ENCODE data around the gene PIH1D2.
"Not testable (repeated sequence)": the region's sequence is repeated elsewhere in the genome, so short reads cannot be mapped to it uniquely, and the experiment has no call there.

The PIH1D2 gene

DNA sequence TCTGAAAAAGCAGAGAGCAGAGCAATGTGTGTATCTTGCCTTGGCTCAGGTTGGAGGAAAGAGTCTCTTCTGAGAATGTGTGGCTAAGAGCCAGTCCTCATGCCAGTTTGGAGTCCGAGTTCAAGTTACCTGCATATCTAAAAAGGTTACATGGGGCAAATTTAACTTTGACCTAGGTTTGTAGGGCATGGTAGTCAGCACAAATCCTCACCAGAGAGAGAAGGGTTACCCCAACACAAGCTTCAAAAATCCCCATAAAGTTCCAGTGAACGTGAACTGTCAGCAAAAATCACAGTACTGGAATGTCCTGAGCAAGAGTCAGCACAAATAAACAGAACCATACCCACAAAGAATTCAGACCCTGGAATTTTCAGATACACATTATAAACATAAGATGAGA lies 26.6 kb upstream of the PIH1D2 start:
- no peak for DNase-seq
- Histone ChIP-seq H3K9me3 (ENCODE audit: insufficient read depth, low read length, severe bottlenecking) (no peaks in the 10 kb centered on the region), H3K36me3 (ENCODE audit: insufficient read depth, low read length) (peaks cover 11% of the 10 kb centered on the region; the same call in 1 of the 2 replicates), H3K4me1 (ENCODE audit: insufficient read depth, low read length) (no peaks in the 10 kb centered on the region), H4K20me1 (ENCODE audit: insufficient read depth, low read length) (no peaks in the 10 kb centered on the region), H3K4me2 (ENCODE audit: insufficient read depth, low read length) (no peak overlapping the region), H3K4me3 (ENCODE audit: low read depth in 1 of 2, low read length in 2 of 2) (no peak overlapping the region), H3K9ac (ENCODE audit: low read depth, low read length) (no peak overlapping the region), H2AFZ (ENCODE audit: low read depth, low read length) (no peak overlapping the region), H3K27me3 (ENCODE audit: insufficient read depth, low read length, poor library complexity) (no peaks in the 10 kb centered on the region), H3K27ac (ENCODE audit: low read length) (no peak overlapping the region), H3K79me2 (ENCODE audit: insufficient read depth, low read length) (no peaks in the 10 kb centered on the region)
- TF ChIP-seq, protein P1, sequence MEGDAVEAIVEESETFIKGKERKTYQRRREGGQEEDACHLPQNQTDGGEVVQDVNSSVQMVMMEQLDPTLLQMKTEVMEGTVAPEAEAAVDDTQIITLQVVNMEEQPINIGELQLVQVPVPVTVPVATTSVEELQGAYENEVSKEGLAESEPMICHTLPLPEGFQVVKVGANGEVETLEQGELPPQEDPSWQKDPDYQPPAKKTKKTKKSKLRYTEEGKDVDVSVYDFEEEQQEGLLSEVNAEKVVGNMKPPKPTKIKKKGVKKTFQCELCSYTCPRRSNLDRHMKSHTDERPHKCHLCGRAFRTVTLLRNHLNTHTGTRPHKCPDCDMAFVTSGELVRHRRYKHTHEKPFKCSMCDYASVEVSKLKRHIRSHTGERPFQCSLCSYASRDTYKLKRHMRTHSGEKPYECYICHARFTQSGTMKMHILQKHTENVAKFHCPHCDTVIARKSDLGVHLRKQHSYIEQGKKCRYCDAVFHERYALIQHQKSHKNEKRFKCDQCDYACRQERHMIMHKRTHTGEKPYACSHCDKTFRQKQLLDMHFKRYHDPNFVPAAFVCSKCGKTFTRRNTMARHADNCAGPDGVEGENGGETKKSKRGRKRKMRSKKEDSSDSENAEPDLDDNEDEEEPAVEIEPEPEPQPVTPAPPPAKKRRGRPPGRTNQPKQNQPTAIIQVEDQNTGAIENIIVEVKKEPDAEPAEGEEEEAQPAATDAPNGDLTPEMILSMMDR (IDR thresholded peaks at IDR 0.05; ENCODE audit: borderline replicate concordance, extremely low read depth, low read length, poor library complexity, severe bottlenecking): no peak
- no peak for TF ChIP-seq EZH2 (IDR thresholded peaks at IDR 0.05; ENCODE audit: borderline replicate concordance, low read depth, low read length, severe bottlenecking)
- ATAC-seq (ENCODE audit: insufficient read depth, low read depth): no peak

DNA sequence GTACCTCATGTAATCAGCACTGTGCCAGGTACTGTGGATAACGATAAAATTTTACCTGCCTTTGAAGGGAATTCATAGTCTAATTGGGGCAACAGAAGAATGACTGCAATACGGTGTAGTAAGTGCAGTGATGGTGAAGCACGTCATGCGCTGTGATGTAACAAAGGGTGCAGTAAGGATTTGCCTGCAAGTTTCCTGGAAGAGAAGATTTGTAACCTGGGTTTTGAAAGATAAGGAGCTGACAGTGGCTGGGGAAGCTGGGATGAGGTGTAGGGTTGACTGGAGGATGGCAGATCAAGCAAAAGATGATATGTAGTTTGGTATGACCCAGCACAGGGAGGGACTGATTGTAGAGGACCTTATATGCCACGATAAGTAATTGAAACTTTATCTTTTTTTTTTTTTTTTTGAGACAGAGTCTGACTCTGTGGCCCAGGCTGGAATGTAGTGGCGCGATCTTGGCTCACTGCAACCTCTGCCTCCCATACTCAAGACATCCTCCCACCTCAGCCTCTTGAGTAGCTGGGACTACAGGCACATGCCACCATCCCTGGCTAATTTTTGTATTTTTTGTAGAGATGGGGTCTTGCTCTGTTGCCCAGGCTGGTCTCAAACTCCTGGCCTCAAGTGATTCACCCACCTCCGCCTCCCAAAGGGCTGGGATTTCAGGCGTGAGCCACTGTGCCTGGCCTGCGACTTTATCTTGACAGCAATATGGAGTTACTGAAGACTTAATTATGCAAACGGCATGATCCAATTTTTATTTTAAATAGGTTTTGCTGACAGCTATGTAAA lies 24.1 kb upstream of the PIH1D2 start:
- DNase-seq: no peak
- TF ChIP-seq, protein P1 (IDR thresholded peaks at IDR 0.05; ENCODE audit: borderline replicate concordance, extremely low read depth, low read length, poor library complexity, severe bottlenecking): no peak
- TF ChIP-seq EZH2 (IDR thresholded peaks at IDR 0.05; ENCODE audit: borderline replicate concordance, low read depth, low read length, severe bottlenecking): no peak

GRCh38 chr11:112096194-112096593 lies 22.4 kb upstream of the PIH1D2 start:
- Histone ChIP-seq H3K4me1 (ENCODE audit: insufficient read depth, low read length) (no peaks in the 10 kb centered on the region), H2AFZ (ENCODE audit: low read depth, low read length) (no peak overlapping the region), H4K20me1 (ENCODE audit: insufficient read depth, low read length) (no peaks in the 10 kb centered on the region), H3K36me3 (ENCODE audit: insufficient read depth, low read length) (peaks cover 41% of the 10 kb centered on the region), H3K4me3 (ENCODE audit: low read depth in 1 of 2, low read length in 2 of 2) (no peak overlapping the region), H3K9me3 (ENCODE audit: insufficient read depth, low read length, severe bottlenecking) (no peaks in the 10 kb centered on the region), H3K27me3 (ENCODE audit: insufficient read depth, low read length, poor library complexity) (no peaks in the 10 kb centered on the region), H3K79me2 (ENCODE audit: insufficient read depth, low read length) (no peaks in the 10 kb centered on the region), H3K27ac (ENCODE audit: low read length) (no peak overlapping the region), H3K9ac (ENCODE audit: low read depth, low read length) (no peak overlapping the region), H3K4me2 (ENCODE audit: insufficient read depth, low read length) (no peak overlapping the region)
- no peak for TF ChIP-seq EZH2 (IDR thresholded peaks at IDR 0.05; ENCODE audit: borderline replicate concordance, low read depth, low read length, severe bottlenecking)
- TF ChIP-seq, protein P1 (IDR thresholded peaks at IDR 0.05; ENCODE audit: borderline replicate concordance, extremely low read depth, low read length, poor library complexity, severe bottlenecking): no peak
- ATAC-seq (ENCODE audit: insufficient read depth, low read depth) (no peak), DNase-seq (no peak)

More for the DNA sequence above, 24.1 kb upstream of the PIH1D2 start:
- Histone ChIP-seq H4K20me1 (ENCODE audit: insufficient read depth, low read length) (no peaks in the 10 kb centered on the region), H3K36me3 (ENCODE audit: insufficient read depth, low read length) (peaks cover 24% of the 10 kb centered on the region; the same call in 1 of the 2 replicates), H3K27me3 (ENCODE audit: insufficient read depth, low read length, poor library complexity) (no peaks in the 10 kb centered on the region), H3K79me2 (ENCODE audit: insufficient read depth, low read length) (no peaks in the 10 kb centered on the region), H3K9me3 (ENCODE audit: insufficient read depth, low read length, severe bottlenecking) (no peaks in the 10 kb centered on the region), H3K4me2 (ENCODE audit: insufficient read depth, low read length) (no peak overlapping the region), H3K27ac (ENCODE audit: low read length) (no peak overlapping the region), H3K4me1 (ENCODE audit: insufficient read depth, low read length) (no peaks in the 10 kb centered on the region), H3K4me3 (ENCODE audit: low read depth in 1 of 2, low read length in 2 of 2) (no peak overlapping the region), H2AFZ (ENCODE audit: low read depth, low read length) (no peak overlapping the region), H3K9ac (ENCODE audit: low read depth, low read length) (no peak overlapping the region)
- ATAC-seq (ENCODE audit: insufficient read depth, low read depth): no peak

- H3K27ac ChIP-seq (ENCODE audit: low read length); H3K27me3 ChIP-seq (ENCODE audit: insufficient read depth, low read length, poor library complexity); H3K9ac ChIP-seq (ENCODE audit: low read depth, low read length); H4K20me1 ChIP-seq (ENCODE audit: insufficient read depth, low read length); DNase-seq; H3K9me3 ChIP-seq (ENCODE audit: insufficient read depth, low read length, severe bottlenecking); H3K79me2 ChIP-seq (ENCODE audit: insufficient read depth, low read length); H3K4me3 ChIP-seq (ENCODE audit: low read depth in 1 of 2, low read length in 2 of 2); H3K4me1 ChIP-seq (ENCODE audit: insufficient read depth, low read length); ATAC-seq (ENCODE audit: insufficient read depth, low read depth); H3K4me2 ChIP-seq (ENCODE audit: insufficient read depth, low read length); H2AFZ ChIP-seq (ENCODE audit: low read depth, low read length): not testable (repeated sequence)
- H3K36me3 ChIP-seq (ENCODE audit: insufficient read depth, low read length): peaks cover 50% of the 10 kb centered on the region
Measured at GRCh38 chr11:112095302-112095701, 21.5 kb upstream of the PIH1D2 start.

Measured in DND-41 (cell line).